ENCODE data around the gene TAF3. TPM values are rescaled to one million over a fixed set of nuclear protein-coding genes. Genes with fewer than 3 reads are reported as not detected.

The TAF3 gene
- total and polyA plus RNA-seq, 4 donors = 3.4 to 7.0 (median 5.0) TPM

DNA sequence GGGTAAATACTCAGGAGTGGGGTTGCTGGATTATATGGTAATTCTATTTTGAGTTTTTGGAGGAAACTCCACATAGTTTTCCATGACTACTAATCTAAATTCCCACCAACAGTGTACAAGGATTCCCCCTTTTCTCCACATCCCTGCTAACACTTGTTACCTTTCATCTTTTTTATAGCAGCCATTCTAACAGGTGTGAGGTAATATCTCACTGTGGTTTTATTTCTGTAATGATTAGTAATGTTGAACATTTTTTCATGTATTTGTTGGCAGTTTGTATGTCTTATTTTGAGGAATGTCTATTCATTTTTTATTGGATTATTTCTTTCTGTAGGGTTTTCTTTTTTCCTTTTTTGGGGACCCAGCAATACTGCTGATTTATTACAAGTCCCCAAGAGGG is 14.9 kb downstream of the TAF3 start:
- ATAC-seq (ENCODE audit: insufficient read depth, low FRiP score) = no peak
- TF ChIP-seq CTCF (IDR thresholded peaks at IDR 0.05; ENCODE audit: control extremely low read depth, extremely low read depth) = no peak
- peaks cover 0 to 6% (median 5%) of the 10 kb centered on the region in 4 donors for H3K36me3 ChIP-seq (ENCODE audit: control insufficient read depth in 4 of 4, insufficient read depth in 4 of 4, low read length in 4 of 4)

GRCh38 chr10:7834262-7834661 is 16.0 kb downstream of the TAF3 start:
- Histone ChIP-seq H3K4me3 (no peak overlapping the region), H3K4me1 (ENCODE audit: control insufficient read depth in 5 of 5, insufficient read depth in 5 of 5, low read length in 5 of 5) (peaks cover 0 to 8% (median 0%) of the 10 kb centered on the region in 5 donors), H3K36me3 (ENCODE audit: control insufficient read depth in 4 of 4, insufficient read depth in 4 of 4, low read length in 4 of 4) (peaks cover under 1 to 6% (median 4%) of the 10 kb centered on the region in 4 donors), H3K27ac (ENCODE audit: low read depth in 1 of 2, low read length in 1 of 2) (no peak overlapping the region), H3K9me3 (ENCODE audit: control insufficient read depth in 4 of 4, insufficient read depth in 3 of 4, low read length in 3 of 4) (no peaks in the 10 kb centered on the region), H3K9ac (ENCODE audit: insufficient read depth in 1 of 2, low read length in 2 of 2) (no peak overlapping the region), H3K27me3 (ENCODE audit: control insufficient read depth in 3 of 3, insufficient read depth in 3 of 3, low read length in 2 of 3) (no peaks in the 10 kb centered on the region)
- whole genome bisulfite sequencing, 2 donors = 86 to 93% methylated on average over 3 of the region's 3 CpGs
- TF ChIP-seq CTCF (IDR thresholded peaks at IDR 0.05; ENCODE audit: control extremely low read depth, extremely low read depth) = no peak
- DNase-seq (no peak), ATAC-seq (ENCODE audit: insufficient read depth, low FRiP score) (no peak)

More for the DNA sequence above, 14.9 kb downstream of the TAF3 start:
- no peaks in the 10 kb centered on the region for H3K27me3 ChIP-seq (ENCODE audit: control insufficient read depth in 3 of 3, insufficient read depth in 3 of 3, low read length in 2 of 3)
- no peak overlapping the region for H3K4me3 ChIP-seq
- DNase-seq = no peak
- no peak overlapping the region for H3K9ac ChIP-seq (ENCODE audit: insufficient read depth in 1 of 2, low read length in 2 of 2)
- no peak overlapping the region for H3K27ac ChIP-seq (ENCODE audit: low read depth in 1 of 2, low read length in 1 of 2)
- peaks cover 0 to 8% (median 0%) of the 10 kb centered on the region in 5 donors for H3K4me1 ChIP-seq (ENCODE audit: control insufficient read depth in 5 of 5, insufficient read depth in 5 of 5, low read length in 5 of 5)
- H3K9me3 ChIP-seq (ENCODE audit: control insufficient read depth in 4 of 4, insufficient read depth in 3 of 4, low read length in 3 of 4) = no peaks in the 10 kb centered on the region

DNA sequence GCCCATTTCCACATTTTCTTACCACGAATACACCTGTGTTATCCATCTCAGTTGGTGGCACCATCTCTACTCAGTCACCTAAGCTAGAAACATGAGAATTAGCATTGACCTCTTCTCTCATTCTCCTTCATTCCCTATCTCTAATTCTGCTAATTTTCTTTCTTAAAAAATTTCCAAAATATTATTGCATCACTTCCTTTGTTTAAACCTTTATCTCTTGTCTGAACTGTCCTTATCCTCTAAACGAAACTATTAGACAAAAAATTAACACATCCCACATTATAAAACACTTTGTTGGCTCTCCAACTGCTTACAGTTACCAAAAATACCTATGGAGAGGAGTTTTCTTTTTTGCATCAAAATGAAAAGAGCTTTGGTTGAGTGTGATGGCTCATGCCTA is 18.3 kb downstream of the TAF3 start:
- H3K4me1 ChIP-seq (ENCODE audit: control insufficient read depth in 5 of 5, insufficient read depth in 5 of 5, low read length in 5 of 5) = peaks cover 0 to 2% (median 0%) of the 10 kb centered on the region in 5 donors
- 88 to 90% methylated on average over 2 of the region's 2 CpGs for WGBS, 2 donors
- no peaks in the 10 kb centered on the region for H3K9me3 ChIP-seq (ENCODE audit: control insufficient read depth in 4 of 4, insufficient read depth in 3 of 4, low read length in 3 of 4)
- no peak overlapping the region for H3K4me3 ChIP-seq
- peaks cover 3 to 7% (median 5%) of the 10 kb centered on the region in 4 donors for H3K36me3 ChIP-seq (ENCODE audit: control insufficient read depth in 4 of 4, insufficient read depth in 4 of 4, low read length in 4 of 4)
- TF ChIP-seq CTCF (IDR thresholded peaks at IDR 0.05; ENCODE audit: control extremely low read depth, extremely low read depth) = no peak
- no peak overlapping the region for H3K9ac ChIP-seq (ENCODE audit: insufficient read depth in 1 of 2, low read length in 2 of 2)
- no peaks in the 10 kb centered on the region for H3K27me3 ChIP-seq (ENCODE audit: control insufficient read depth in 3 of 3, insufficient read depth in 3 of 3, low read length in 2 of 3)
- no peak overlapping the region for H3K27ac ChIP-seq (ENCODE audit: low read depth in 1 of 2, low read length in 1 of 2)
- ATAC-seq (ENCODE audit: insufficient read depth, low FRiP score) (no peak), DNase-seq (no peak)

GRCh38 chr10:7846591-7846990 is 28.3 kb downstream of the TAF3 start:
- 82 to 85% methylated on average over 1 of the region's 1 CpG for WGBS, 2 donors
- ATAC-seq (ENCODE audit: insufficient read depth, low FRiP score) (no peak), DNase-seq (no peak)
- TF ChIP-seq CTCF (IDR thresholded peaks at IDR 0.05; ENCODE audit: control extremely low read depth, extremely low read depth) = no peak
- no peak overlapping the region for H3K27ac ChIP-seq (ENCODE audit: low read depth in 1 of 2, low read length in 1 of 2)
- H3K27me3 ChIP-seq (ENCODE audit: control insufficient read depth in 3 of 3, insufficient read depth in 3 of 3, low read length in 2 of 3) = no peaks in the 10 kb centered on the region
- H3K36me3 ChIP-seq (ENCODE audit: control insufficient read depth in 4 of 4, insufficient read depth in 4 of 4, low read length in 4 of 4) = peaks cover 0 to 2% (median under 1%) of the 10 kb centered on the region in 4 donors
- no peak overlapping the region for H3K4me3 ChIP-seq
- H3K4me1 ChIP-seq (ENCODE audit: control insufficient read depth in 5 of 5, insufficient read depth in 5 of 5, low read length in 5 of 5) = peaks cover 0 to 8% (median 0%) of the 10 kb centered on the region in 5 donors
- H3K9ac ChIP-seq (ENCODE audit: insufficient read depth in 1 of 2, low read length in 2 of 2) = no peak overlapping the region
- H3K9me3 ChIP-seq (ENCODE audit: control insufficient read depth in 4 of 4, insufficient read depth in 3 of 4, low read length in 3 of 4) = no peaks in the 10 kb centered on the region
